Adrenal gland (tissue), 5 donors: ENCODE data around the gene LRRC36.

Experiments used
- POLR2A ChIP-seq, 2 donors: fragments of 450-650 bp; IDR thresholded peaks; one replicate each; pipeline ENCODE4 v1.6.1; 2017; ENCODE audit warnings: antibody characterized with exemption in 2 of 2, mild to moderate bottlenecking in 2 of 2, moderate library complexity in 1 of 2
- TF ChIP-seq, protein P1 (sequence below), 6 experiments: fragments of 450-650 bp in 4 of 6; fragments of 200-600 bp in 2 of 6; sonication (generic) in 1 of 6; IDR thresholded peaks; 1 replicate in 5 of 6; 2 replicates in 1 of 6; pipeline versions ENCODE4 v1.5.1 to v1.8.0; 2016 to 2021; ENCODE audit warnings: antibody characterized with exemption in 6 of 6, mild to moderate bottlenecking in 2 of 6, moderate library complexity in 1 of 6
- donor health status: DM: no; HTN: no; CAD: no.

DNA sequence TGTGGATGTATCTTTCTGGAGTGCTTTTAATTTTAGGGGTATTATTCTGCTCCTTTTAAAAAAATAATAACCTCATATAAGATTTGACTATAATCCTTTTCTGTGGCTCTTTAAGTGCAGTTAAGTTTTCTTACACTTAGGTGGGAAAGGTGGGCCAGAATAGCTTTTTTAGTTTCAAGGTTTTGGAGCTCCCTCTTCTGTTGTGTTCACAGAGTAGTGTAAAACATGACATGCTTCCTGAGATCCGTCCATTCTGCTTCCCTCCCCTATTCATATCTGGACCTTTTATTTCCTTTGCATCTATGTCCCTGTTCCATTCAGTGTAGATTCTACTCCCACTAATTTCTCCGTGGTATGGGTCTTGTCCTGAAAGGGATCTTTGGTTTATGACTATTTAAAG lies 12.8 kb downstream of the LRRC36 start:
- TF ChIP-seq, protein P1, sequence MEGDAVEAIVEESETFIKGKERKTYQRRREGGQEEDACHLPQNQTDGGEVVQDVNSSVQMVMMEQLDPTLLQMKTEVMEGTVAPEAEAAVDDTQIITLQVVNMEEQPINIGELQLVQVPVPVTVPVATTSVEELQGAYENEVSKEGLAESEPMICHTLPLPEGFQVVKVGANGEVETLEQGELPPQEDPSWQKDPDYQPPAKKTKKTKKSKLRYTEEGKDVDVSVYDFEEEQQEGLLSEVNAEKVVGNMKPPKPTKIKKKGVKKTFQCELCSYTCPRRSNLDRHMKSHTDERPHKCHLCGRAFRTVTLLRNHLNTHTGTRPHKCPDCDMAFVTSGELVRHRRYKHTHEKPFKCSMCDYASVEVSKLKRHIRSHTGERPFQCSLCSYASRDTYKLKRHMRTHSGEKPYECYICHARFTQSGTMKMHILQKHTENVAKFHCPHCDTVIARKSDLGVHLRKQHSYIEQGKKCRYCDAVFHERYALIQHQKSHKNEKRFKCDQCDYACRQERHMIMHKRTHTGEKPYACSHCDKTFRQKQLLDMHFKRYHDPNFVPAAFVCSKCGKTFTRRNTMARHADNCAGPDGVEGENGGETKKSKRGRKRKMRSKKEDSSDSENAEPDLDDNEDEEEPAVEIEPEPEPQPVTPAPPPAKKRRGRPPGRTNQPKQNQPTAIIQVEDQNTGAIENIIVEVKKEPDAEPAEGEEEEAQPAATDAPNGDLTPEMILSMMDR (IDR thresholded peaks at IDR 0.05), result no peak
- no peak for TF ChIP-seq POLR2A (IDR thresholded peaks at IDR 0.05)
